Measurements from ENCODE around the gene GLT6D1.

The GLT6D1 gene

GRCh38 chr9:135579889-135580660 is 59.3 kb downstream of the GLT6D1 start:
- H3K4me1 ChIP-seq (ENCODE audit: insufficient read depth, poor library complexity, severe bottlenecking): no peaks in the 10 kb centered on the region
- H3K27ac ChIP-seq (ENCODE audit: poor library complexity, severe bottlenecking): no peak overlapping the region
- no peak for DNase-seq (ENCODE audit: low spot score)
- H3K4me3 ChIP-seq (ENCODE audit: severe bottlenecking): no peak overlapping the region
- H3K9me3 ChIP-seq (ENCODE audit: severe bottlenecking): no peaks in the 10 kb centered on the region
- peaks cover 4% of the 10 kb centered on the region for H3K27me3 ChIP-seq (ENCODE audit: insufficient read depth, poor library complexity, severe bottlenecking)
- no peak for ATAC-seq (ENCODE audit: low read depth)
- no peaks in the 10 kb centered on the region for H3K36me3 ChIP-seq (ENCODE audit: low read depth)
- no peak for TF ChIP-seq CTCF (IDR thresholded peaks at IDR 0.05; ENCODE audit: poor library complexity, severe bottlenecking)

- ATAC-seq (ENCODE audit: low read depth): no peak
- TF ChIP-seq CTCF (IDR thresholded peaks at IDR 0.05; ENCODE audit: poor library complexity, severe bottlenecking): no peak
- no peak overlapping the region for H3K27ac ChIP-seq (ENCODE audit: poor library complexity, severe bottlenecking)
Measured at GRCh38 chr9:135579356-135579755, 60.0 kb downstream of the GLT6D1 start.

GRCh38 chr9:135577256-135577655 is 62.1 kb downstream of the GLT6D1 start:
- DNase-seq (ENCODE audit: low spot score) (no peak), ATAC-seq (ENCODE audit: low read depth) (no peak)
- peaks cover 2% of the 10 kb centered on the region for H3K27me3 ChIP-seq (ENCODE audit: insufficient read depth, poor library complexity, severe bottlenecking)
- H3K36me3 ChIP-seq (ENCODE audit: low read depth): no peaks in the 10 kb centered on the region
- no peak overlapping the region for H3K27ac ChIP-seq (ENCODE audit: poor library complexity, severe bottlenecking)
- no peak overlapping the region for H3K4me3 ChIP-seq (ENCODE audit: severe bottlenecking)
- no peak for TF ChIP-seq CTCF (IDR thresholded peaks at IDR 0.05; ENCODE audit: poor library complexity, severe bottlenecking)
- no peaks in the 10 kb centered on the region for H3K4me1 ChIP-seq (ENCODE audit: insufficient read depth, poor library complexity, severe bottlenecking)
- H3K9me3 ChIP-seq (ENCODE audit: severe bottlenecking): no peaks in the 10 kb centered on the region

More at GRCh38 chr9:135579356-135579755, 60.0 kb downstream of the GLT6D1 start:
- H3K9me3 ChIP-seq (ENCODE audit: severe bottlenecking): no peaks in the 10 kb centered on the region
- no peak overlapping the region for H3K4me3 ChIP-seq (ENCODE audit: severe bottlenecking)
- no peak for DNase-seq (ENCODE audit: low spot score)
- no peaks in the 10 kb centered on the region for H3K4me1 ChIP-seq (ENCODE audit: insufficient read depth, poor library complexity, severe bottlenecking)
- H3K36me3 ChIP-seq (ENCODE audit: low read depth): no peaks in the 10 kb centered on the region
- peaks cover 2% of the 10 kb centered on the region for H3K27me3 ChIP-seq (ENCODE audit: insufficient read depth, poor library complexity, severe bottlenecking)

GRCh38 chr9:135575995-135576631 is 63.2 kb downstream of the GLT6D1 start:
- no peak for ATAC-seq (ENCODE audit: low read depth)
- no peak overlapping the region for H3K27ac ChIP-seq (ENCODE audit: poor library complexity, severe bottlenecking)
- H3K4me3 ChIP-seq (ENCODE audit: severe bottlenecking): no peak overlapping the region
- no peaks in the 10 kb centered on the region for H3K9me3 ChIP-seq (ENCODE audit: severe bottlenecking)
- DNase-seq (ENCODE audit: low spot score): no peak
- H3K4me1 ChIP-seq (ENCODE audit: insufficient read depth, poor library complexity, severe bottlenecking): no peaks in the 10 kb centered on the region
- no peak for TF ChIP-seq CTCF (IDR thresholded peaks at IDR 0.05; ENCODE audit: poor library complexity, severe bottlenecking)
- peaks cover 6% of the 10 kb centered on the region for H3K27me3 ChIP-seq (ENCODE audit: insufficient read depth, poor library complexity, severe bottlenecking)
- H3K36me3 ChIP-seq (ENCODE audit: low read depth): no peaks in the 10 kb centered on the region

GRCh38 chr9:135574943-135575342 is 64.4 kb downstream of the GLT6D1 start:
- H3K27ac ChIP-seq (ENCODE audit: poor library complexity, severe bottlenecking): no peak overlapping the region
- ATAC-seq (ENCODE audit: low read depth) (no peak), DNase-seq (ENCODE audit: low spot score) (peak; percentile 52)
- H3K4me1 ChIP-seq (ENCODE audit: insufficient read depth, poor library complexity, severe bottlenecking): no peaks in the 10 kb centered on the region
- H3K9me3 ChIP-seq (ENCODE audit: severe bottlenecking): no peaks in the 10 kb centered on the region
- no peaks in the 10 kb centered on the region for H3K36me3 ChIP-seq (ENCODE audit: low read depth)
- no peak for TF ChIP-seq CTCF (IDR thresholded peaks at IDR 0.05; ENCODE audit: poor library complexity, severe bottlenecking)
- no peak overlapping the region for H3K4me3 ChIP-seq (ENCODE audit: severe bottlenecking)
- peaks cover 15% of the 10 kb centered on the region for H3K27me3 ChIP-seq (ENCODE audit: insufficient read depth, poor library complexity, severe bottlenecking)
